ENCODE results near the gene SETDB1.
A peak's percentile ranks its signal among the peaks of the same experiment; 100 is the strongest.

SETDB1 gene

DNA sequence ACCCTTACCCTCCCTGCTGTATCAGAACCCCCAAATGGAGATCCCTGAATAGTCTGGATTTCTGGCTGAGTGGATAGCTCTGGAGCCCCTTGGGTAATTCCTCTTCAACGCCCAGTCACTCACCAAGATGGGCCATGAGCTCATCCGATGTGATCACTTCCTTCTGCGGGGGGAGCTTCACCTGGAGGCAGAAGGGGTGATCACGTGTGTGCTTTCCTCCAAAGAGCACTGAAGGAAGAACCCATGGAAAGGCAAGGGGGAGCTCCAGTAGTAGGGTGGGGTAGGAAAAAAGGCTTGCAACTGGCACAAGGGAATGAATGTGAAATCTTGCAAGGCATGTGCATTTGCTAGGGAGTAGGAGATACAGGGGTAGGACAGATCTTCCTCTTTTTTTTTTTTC lies 75.4 kb downstream of the SETDB1 start:
- DNase-seq (ENCODE audit: low read depth), result no peak
- TF ChIP-seq, protein P1, sequence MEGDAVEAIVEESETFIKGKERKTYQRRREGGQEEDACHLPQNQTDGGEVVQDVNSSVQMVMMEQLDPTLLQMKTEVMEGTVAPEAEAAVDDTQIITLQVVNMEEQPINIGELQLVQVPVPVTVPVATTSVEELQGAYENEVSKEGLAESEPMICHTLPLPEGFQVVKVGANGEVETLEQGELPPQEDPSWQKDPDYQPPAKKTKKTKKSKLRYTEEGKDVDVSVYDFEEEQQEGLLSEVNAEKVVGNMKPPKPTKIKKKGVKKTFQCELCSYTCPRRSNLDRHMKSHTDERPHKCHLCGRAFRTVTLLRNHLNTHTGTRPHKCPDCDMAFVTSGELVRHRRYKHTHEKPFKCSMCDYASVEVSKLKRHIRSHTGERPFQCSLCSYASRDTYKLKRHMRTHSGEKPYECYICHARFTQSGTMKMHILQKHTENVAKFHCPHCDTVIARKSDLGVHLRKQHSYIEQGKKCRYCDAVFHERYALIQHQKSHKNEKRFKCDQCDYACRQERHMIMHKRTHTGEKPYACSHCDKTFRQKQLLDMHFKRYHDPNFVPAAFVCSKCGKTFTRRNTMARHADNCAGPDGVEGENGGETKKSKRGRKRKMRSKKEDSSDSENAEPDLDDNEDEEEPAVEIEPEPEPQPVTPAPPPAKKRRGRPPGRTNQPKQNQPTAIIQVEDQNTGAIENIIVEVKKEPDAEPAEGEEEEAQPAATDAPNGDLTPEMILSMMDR (IDR thresholded peaks at IDR 0.05; ENCODE audit: low read depth, low read length, missing control alignments), result no peak
- H3K4me3 ChIP-seq (ENCODE audit: low read depth, low read length), result no peak overlapping the region

DNA sequence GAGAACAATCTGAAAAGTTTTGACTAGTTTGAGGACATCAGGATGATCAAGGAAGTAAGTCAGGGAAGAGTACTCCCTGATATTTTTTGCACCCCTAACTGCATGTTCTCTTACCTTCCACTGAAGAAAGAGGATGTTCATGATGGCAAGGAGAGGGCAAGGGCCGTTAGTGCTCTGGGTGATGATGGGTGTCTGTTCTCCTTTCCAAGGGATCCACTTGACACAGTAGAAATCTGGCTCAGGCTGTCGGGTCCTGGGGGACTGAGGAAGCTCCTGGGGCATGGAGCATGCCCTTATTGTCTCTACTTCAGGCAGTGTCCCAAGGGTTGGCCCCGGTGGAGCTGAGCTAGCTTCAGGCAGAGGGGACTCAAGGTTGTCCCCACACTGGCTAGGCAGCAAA lies 75.9 kb downstream of the SETDB1 start:
- no peak overlapping the region for H3K4me3 ChIP-seq (ENCODE audit: low read depth, low read length)
- TF ChIP-seq, protein P1 (IDR thresholded peaks at IDR 0.05; ENCODE audit: low read depth, low read length, missing control alignments), result no peak
- no peak for DNase-seq (ENCODE audit: low read depth)

DNA sequence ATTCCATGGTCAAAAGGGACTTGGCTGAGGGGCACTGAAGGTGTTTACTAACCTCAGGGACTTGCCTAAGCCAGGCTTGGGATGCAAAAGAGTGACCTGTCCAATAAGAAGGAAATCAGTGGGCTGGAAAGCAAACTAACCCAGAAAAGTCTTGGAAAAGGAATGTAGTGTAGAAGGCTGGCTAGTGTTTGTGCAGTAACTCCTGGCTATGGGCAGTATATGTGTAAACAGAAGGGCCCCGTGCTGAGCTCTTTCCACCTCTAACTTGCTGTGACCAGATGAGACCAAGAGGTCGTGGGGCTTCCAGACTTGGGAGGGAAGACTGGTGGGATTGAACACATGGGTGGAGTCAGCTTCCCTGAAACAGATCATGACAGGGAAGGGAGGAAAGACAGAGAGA lies 76.4 kb downstream of the SETDB1 start:
- no peak overlapping the region for H3K4me3 ChIP-seq (ENCODE audit: low read depth, low read length)
- TF ChIP-seq, protein P1 (IDR thresholded peaks at IDR 0.05; ENCODE audit: low read depth, low read length, missing control alignments), result no peak
- DNase-seq (ENCODE audit: low read depth), result no peak

DNA sequence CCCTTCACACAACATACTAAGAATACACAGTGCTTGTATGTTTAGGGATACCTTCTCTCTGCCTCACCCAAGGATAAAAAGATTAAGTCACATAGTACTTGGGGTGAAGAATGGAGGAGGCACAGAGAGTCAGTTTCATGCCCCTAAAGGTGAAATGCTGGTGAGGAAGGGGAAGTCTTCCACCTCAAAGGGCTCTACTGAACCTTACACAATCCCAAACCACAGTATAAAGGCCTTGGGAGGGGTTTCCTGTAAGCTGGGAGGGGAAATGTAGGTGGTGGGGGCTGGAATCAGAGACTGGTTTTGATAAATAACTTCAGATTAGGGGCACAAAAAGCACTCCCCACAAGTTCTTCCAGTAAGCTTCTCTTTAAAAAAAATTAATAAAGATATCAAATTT lies 77.0 kb downstream of the SETDB1 start:
- no peak for DNase-seq (ENCODE audit: low read depth)
- TF ChIP-seq, protein P1 (IDR thresholded peaks at IDR 0.05; ENCODE audit: low read depth, low read length, missing control alignments), result no peak
- H3K4me3 ChIP-seq (ENCODE audit: low read depth, low read length), result no peak overlapping the region

DNA sequence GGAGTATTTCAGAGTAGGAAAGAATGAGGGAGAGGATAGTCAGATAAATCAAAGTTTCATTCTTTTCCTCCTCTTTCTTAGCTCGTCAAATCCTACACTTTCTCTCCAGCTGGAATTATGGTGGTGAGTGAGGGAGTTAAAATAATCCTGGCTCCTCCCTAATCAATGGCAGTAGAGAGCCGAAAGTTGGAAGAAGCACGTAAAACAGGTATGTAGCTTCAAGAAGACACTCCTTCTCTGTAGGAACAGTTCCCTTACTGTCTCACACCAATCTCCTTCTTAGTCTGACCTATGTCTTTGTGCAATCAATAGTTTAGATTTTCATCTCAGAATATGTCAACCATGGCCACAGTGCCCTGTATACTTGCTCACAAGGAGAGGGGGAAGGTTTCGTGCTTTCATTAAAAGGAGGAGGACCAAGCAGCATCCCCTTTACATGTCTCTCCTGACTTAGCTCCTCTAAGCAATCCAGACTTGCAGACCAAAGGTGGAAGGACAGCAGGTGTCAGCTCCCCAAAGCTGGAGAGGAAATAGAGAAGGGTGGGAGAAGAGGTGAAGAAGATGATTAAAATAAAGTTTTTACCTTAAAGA lies 79.7 kb downstream of the SETDB1 start:
- H3K4me3 ChIP-seq (ENCODE audit: low read depth, low read length), result peak overlapping the region; percentile 56
- TF ChIP-seq, protein P1 (IDR thresholded peaks at IDR 0.05; ENCODE audit: low read depth, low read length, missing control alignments), result no peak
- DNase-seq (ENCODE audit: low read depth), result no peak

DNA sequence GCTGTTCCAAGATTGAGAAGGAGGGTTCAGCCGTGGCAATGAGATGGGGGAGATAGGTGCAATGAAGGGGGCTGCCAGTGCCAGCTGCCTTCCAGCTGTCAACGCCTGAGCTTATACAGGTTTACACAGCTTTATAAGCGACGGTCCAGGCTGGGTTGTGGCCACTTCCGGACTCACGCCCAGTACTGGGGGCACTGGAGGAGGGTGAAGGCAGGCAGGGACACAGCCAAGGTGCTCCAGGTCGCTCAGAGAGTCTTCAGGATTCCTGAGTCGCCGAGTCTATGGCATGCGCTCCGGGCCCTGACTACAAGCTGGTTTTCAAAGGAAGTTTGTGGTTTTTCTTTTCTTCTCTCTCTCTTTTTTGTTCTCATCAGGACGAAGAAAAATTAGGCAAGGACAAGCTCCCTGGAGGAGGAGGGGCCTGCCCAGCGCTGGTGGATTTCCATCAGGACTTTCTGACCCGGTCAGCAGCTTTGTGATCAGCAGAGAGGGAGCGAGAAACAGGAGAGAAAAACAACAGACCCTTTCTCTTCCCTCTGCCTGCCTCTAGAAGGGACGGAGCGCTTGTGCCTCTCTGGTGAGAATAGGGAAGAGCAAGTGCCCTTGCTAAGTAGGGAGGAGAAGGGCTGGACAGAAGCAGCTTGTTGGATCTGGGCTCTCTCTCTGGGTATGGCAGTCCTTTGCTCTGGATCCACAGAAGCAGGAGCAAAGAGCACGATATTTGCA lies 80.3 kb downstream of the SETDB1 start, which contains the start of gene MINDY1:
Gene MINDY1, minus strand, starts transcription at position 576 of the 726 bp plus-strand sequence. CDS start 4,285 bp downstream, outside the sequence.
- no peak for DNase-seq (ENCODE audit: low read depth)
- H3K4me3 ChIP-seq (ENCODE audit: low read depth, low read length), result peak within 1 kb of the TSS; percentile 85
- TF ChIP-seq, protein P1 (IDR thresholded peaks at IDR 0.05; ENCODE audit: low read depth, low read length, missing control alignments), result peak; percentile 61
